GM12865 (cell line): ENCODE results near the gene PASD1.
"Not testable (repeated sequence)": the region's sequence is repeated elsewhere in the genome, so short reads cannot be mapped to it uniquely, and the experiment has no call there.

Experiments used
- DNase-seq: peaks from one replicate; pipeline ENCODE4 v3.0.0; 2010; ENCODE audit warnings: low read depth
- H3K4me3 ChIP-seq: 2 replicates; pipeline ENCODE4 v1.5.1; 2011; ENCODE audit warnings: mild to moderate bottlenecking, low read depth, low read length, control low read depth
- CTCF ChIP-seq: IDR thresholded peaks from 2 replicates; pipeline ENCODE4 v1.5.1; 2011; ENCODE audit warnings: low read length, control low read depth, low read depth, inconsistent platforms; ENCODE audit not compliant: insufficient read depth; ENCODE audit errors: missing control alignments

The PASD1 gene

DNA sequence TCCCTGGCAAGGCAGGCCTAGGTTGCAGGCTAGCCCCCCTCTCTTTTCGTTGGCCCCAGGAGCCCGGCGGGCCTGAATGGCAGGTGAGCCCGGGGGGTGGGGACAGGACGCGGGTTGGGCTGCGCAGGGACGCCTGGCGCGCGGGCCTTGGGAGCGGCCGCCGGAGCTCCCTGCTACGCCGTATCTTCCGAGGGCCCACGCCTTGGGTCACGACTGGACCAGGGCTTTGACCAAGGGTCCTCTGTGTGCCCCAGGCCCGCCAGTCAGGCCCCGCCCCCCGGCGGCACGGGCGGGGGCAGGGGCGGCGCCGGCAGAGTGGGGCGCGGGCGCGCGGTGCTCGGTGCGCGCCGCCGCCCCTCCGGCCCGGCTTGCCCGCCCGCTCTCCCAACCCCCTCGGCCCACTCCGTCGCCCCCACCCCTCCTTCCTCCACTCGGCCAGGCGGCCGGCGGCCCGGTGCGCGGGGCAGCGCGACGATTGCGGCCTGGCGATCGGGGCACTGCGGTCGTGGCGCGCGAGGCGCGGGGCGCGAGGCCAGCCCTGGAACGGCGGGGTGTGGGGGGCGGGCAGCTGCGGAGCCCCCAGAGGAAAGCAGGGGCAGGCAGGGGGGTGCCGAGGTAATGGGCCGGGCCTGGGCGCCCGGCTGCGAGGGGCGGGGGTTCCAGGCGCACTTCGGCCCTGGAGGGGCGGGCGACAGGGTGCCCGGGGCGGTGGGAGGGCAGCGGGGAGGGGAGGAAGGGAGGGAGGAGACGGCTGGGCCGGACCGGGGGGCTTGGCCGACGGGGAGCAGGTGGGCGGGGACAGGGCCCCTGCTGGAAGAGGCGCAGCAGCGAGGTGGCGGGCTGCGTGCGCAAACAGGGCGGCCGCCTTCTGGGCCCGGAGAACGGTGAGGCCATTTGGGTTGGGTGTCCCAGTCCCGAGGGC lies 131.4 kb downstream of the PASD1 start, which contains the start of gene PRRG3:
PRRG3 (plus strand) TSS at position 798 of the 922 bp plus-strand sequence. CDS start 3,357 bp downstream, outside the sequence.
- TF ChIP-seq CTCF, result no peak
- DNase-seq, result no peak
- no peak within 1 kb of the TSS for H3K4me3 ChIP-seq

DNA sequence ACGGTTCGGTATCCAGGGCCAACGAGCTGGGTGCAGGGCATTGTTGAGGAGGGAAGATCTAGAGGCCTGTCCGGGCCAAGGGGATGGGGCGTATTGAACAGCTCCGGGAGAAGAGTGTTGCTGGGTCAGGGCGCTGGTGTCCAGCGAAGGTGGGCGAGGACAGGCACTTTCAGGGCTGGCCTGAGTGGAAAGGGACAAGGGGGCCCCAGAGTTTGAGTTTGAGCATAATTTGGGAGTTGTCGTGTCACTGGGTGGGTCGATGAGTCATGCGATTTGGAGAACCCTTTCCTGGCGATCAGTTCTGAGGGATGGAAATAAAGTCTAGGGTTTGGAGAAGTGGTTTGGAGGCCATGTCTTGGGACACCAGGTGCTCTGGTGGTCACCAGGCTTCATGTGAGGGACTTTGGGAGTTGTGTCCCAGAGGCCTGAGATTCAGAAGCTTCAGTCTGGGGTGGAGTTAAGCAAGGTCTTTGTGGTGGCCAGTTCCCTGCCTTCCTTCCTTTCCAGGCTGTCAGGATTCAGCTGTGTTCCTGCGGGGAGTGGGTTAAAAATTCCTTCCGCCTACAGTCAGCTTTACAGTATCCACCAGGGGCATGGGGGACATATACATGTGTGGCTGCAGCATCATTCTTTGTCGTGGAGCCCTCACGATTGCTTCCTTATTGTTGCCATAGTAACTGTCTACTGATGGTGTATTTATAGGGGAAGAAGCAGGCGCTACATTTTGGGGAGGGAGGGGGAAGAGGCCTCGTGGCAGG lies 132.3 kb downstream of the PASD1 start:
- no peak for DNase-seq
- H3K4me3 ChIP-seq, result no peak overlapping the region

GRCh38 chrX:151697082-151697481 lies 133.6 kb downstream of the PASD1 start:
- not testable (repeated sequence) for H3K4me3 ChIP-seq, DNase-seq

More for the DNA sequence above, 132.3 kb downstream of the PASD1 start:
- no peak for TF ChIP-seq CTCF

- no peak for TF ChIP-seq CTCF
- DNase-seq, result no peak
Measured at GRCh38 chrX:151697522-151697921, 134.0 kb downstream of the PASD1 start.

GRCh38 chrX:151698485-151698884 lies 135.0 kb downstream of the PASD1 start:
- TF ChIP-seq CTCF, result no peak
- H3K4me3 ChIP-seq, result no peak overlapping the region
- no peak for DNase-seq

More at GRCh38 chrX:151697522-151697921, 134.0 kb downstream of the PASD1 start:
- no peak overlapping the region for H3K4me3 ChIP-seq

- no peak overlapping the region for H3K4me3 ChIP-seq
- no peak for DNase-seq
- no peak for TF ChIP-seq CTCF
Measured at GRCh38 chrX:151699746-151700145, 136.3 kb downstream of the PASD1 start.

- TF ChIP-seq CTCF, result no peak
Measured at GRCh38 chrX:151700581-151700980, 137.1 kb downstream of the PASD1 start.

More at GRCh38 chrX:151700581-151700980, 137.1 kb downstream of the PASD1 start:
- no peak for DNase-seq
- no peak overlapping the region for H3K4me3 ChIP-seq
